ENCODE data around the gene RBM18.

- TF ChIP-seq EZH2 (IDR thresholded peaks at IDR 0.05; ENCODE audit: insufficient read depth, poor library complexity, severe bottlenecking): no peak
- no peak for TF ChIP-seq EZH2phosphoT487 (IDR thresholded peaks at IDR 0.05; ENCODE audit: insufficient read depth, low read depth)
These were observed 67.2 kb downstream of the RBM18 start for GRCh38 chr9:122197426-122197825.

Measured in GM23248 (cell line).